Upper lobe of left lung (tissue), 6 donors: ENCODE data around the gene GRIPAP1. TPM values are rescaled to one million over a fixed set of nuclear protein-coding genes. Genes with fewer than 3 reads are reported as not detected.

Experiments
- ATAC-seq, 2 donors: fragments of 200-7000 bp; cut with Tn5 transposase; one replicate each; pipeline ENCODE4 v1.9.1; 2022; ENCODE audit warnings: mild to moderate bottlenecking in 2 of 2, moderate library complexity in 2 of 2; ENCODE audit not compliant: low FRiP score in 2 of 2
- DNase-seq, 2 donors: peaks; one replicate each; pipeline ENCODE4 v3.0.0-alpha.2; 2019 to 2020
- H3K27ac ChIP-seq, 4 donors: fragments of 200-600 bp; sonication (generic); one replicate each; pipeline ENCODE4 v1.5.1; 2016 to 2019
- H3K27me3 ChIP-seq, 4 donors: fragments of 200-600 bp; sonication (generic); one replicate each; pipeline ENCODE4 v1.5.1; 2017 to 2019
- H3K36me3 ChIP-seq, 4 donors: fragments of 200-600 bp; sonication (generic); one replicate each; pipeline ENCODE4 v1.5.1; 2016 to 2019
- H3K4me1 ChIP-seq, 4 donors: fragments of 200-600 bp; sonication (generic); one replicate each; pipeline ENCODE4 v1.5.1; 2018 to 2019
- H3K4me3 ChIP-seq, 4 donors: fragments of 200-600 bp; sonication (generic); one replicate each; pipeline ENCODE4 v1.5.1; 2017 to 2019; ENCODE audit warnings: mild to moderate bottlenecking in 2 of 4, moderate library complexity in 1 of 4
- H3K9me3 ChIP-seq, 4 donors: fragments of 200-600 bp; sonication (generic); one replicate each; pipeline ENCODE4 v1.5.1; 2018 to 2019
- CTCF ChIP-seq, 6 experiments: fragments of 450-650 bp in 4 of 6; fragments of 200-600 bp in 2 of 6; sonication (generic) in 2 of 6; IDR thresholded peaks; one replicate each; pipeline ENCODE4 v1.5.1; 2016 to 2019; ENCODE audit warnings: antibody characterized with exemption in 6 of 6
- EP300 ChIP-seq, 4 donors: sonication (generic); formaldehyde crosslinking; IDR thresholded peaks; one replicate each; pipeline ENCODE4 v1.5.1; 2017; ENCODE audit warnings: antibody characterized with exemption in 4 of 4, control low read depth in 2 of 4
- POLR2A ChIP-seq, 4 donors: fragments of 450-650 bp; IDR thresholded peaks; one replicate each; pipeline ENCODE4 v1.5.1; 2016 to 2017; ENCODE audit warnings: antibody characterized with exemption in 4 of 4, mild to moderate bottlenecking in 2 of 4
- POLR2AphosphoS5 ChIP-seq, 2 donors: sonication (generic); formaldehyde crosslinking; IDR thresholded peaks; one replicate each; pipeline ENCODE4 v1.5.1; 2017; ENCODE audit warnings: antibody characterized with exemption in 2 of 2
- WGBS, 2 donors: methylation state at CpG; one replicate each; pipeline ENCODE4 v1.1.5; 2017 to 2018; 5-methylcytosine and 5-hydroxymethylcytosine counted together
- total RNA-seq, 6 donors: library from RNA; depleted of rRNA in 4 of 6; stranded (reverse); fragments of >200 nt in 4 of 6; gene quantifications; one replicate each; pipeline versions ENCODE4 v1.1.0 to v1.2.1, GENCODE V29; 2016 to 2021
- donor health status: DM: no; HTN: no; CAD: no; lungs with moderate emphysema.
- donor health status: DM: no; HTN: yes; CAD: no; lungs with severe emphysema.

GRIPAP1 gene
- total RNA-seq, 6 donors from 2014 or later: 37.5 to 140 (median 50.8) TPM

DNA sequence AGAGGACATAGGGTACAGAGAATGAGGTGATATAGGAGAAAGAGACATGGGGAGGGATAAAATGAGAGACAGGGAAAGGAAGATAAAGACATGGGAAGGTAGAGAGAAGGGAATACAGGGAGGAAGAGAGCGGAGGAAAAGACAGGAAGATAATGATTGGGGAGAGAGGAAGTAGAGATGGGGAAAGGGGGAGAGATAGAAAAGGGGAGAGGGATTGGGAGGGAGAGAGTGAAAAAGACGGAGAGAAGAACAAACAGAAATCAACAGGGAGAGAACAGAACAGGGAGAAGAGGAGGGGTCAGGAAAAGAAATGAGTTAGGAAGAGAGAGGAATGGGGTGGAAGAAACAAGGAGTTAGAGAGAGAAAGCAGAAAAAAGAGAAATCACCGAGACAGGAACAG, 4.6 kb downstream of the GRIPAP1 start:
- 87 to 95% methylated on average over 3 of the region's 3 CpGs for WGBS, 2 donors
- ATAC-seq: no peak
- Histone ChIP-seq H3K9me3 (peaks cover 0 to 4% (median 0%) of the 10 kb centered on the region in 4 donors), H3K27ac (no peak overlapping the region), H3K36me3 (peaks cover 0 to 31% (median 2%) of the 10 kb centered on the region in 4 donors), H3K4me1 (peaks cover 0 to 9% (median 4%) of the 10 kb centered on the region in 4 donors), H3K4me3 (no peak overlapping the region), H3K27me3 (no peaks in the 10 kb centered on the region)
- TF ChIP-seq POLR2AphosphoS5 (IDR thresholded peaks at IDR 0.05) (no peak), EP300 (IDR thresholded peaks at IDR 0.05) (no peak), CTCF (IDR thresholded peaks at IDR 0.05) (no peak), POLR2A (IDR thresholded peaks at IDR 0.05) (no peak)
- no peak for DNase-seq

DNA sequence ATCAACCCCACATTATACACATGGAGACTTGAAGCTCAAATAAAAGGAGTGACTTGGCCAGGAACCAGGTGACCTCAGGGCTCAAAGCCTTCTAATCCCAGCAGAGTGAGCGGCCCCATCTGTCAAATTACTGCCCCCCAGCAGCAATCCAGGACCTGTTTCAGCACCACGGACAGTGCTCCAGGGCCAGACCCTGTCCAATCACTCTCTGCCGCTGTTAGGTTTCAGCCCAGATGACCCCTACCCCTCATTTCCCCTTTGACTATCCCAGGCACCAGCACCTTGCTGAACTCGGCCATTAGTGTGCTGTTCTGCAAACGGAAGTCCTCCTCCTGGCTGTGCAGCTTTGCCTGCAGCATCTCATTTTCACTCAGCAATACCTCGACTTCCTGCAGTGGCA, 5.1 kb downstream of the GRIPAP1 start:
- 54 to 76% methylated on average over 6 of the region's 6 CpGs for WGBS, 2 donors
- Histone ChIP-seq H3K27me3 (no peaks in the 10 kb centered on the region), H3K27ac (no peak overlapping the region), H3K9me3 (peaks cover 0 to 4% (median 0%) of the 10 kb centered on the region in 4 donors), H3K4me1 (peaks cover 0 to 9% (median 4%) of the 10 kb centered on the region in 4 donors), H3K4me3 (no peak overlapping the region), H3K36me3 (peaks cover 0 to 36% (median 4%) of the 10 kb centered on the region in 4 donors)
- TF ChIP-seq CTCF (IDR thresholded peaks at IDR 0.05) (no peak), EP300 (IDR thresholded peaks at IDR 0.05) (no peak), POLR2A (IDR thresholded peaks at IDR 0.05) (no peak), POLR2AphosphoS5 (IDR thresholded peaks at IDR 0.05) (no peak)
- DNase-seq (no peak), ATAC-seq (no peak)

DNA sequence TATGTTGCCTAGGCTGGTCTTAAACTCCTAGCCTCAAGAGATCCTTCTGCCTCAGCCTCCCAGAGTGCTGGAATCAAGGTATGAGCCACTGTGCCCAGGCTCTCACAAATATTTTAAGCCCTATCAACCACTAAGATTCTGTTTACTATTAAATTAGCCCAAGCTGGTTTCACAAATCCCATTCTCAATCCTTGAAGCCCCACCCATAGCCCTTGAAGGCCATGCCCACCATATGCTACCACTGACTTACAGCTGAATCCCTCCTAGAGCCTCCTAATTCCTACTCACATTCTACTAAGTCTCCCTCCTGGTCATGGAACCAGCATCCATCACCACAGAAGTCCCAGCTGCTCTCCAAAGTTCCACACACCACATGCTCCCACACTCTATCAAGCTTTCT, 9.7 kb downstream of the GRIPAP1 start:
- Histone ChIP-seq H3K36me3 (peaks cover 0 to 49% (median 18%) of the 10 kb centered on the region in 4 donors), H3K27ac (no peak overlapping the region), H3K4me3 (no peak overlapping the region), H3K27me3 (no peaks in the 10 kb centered on the region), H3K9me3 (no peaks in the 10 kb centered on the region), H3K4me1 (no peaks in the 10 kb centered on the region)
- ATAC-seq (no peak), DNase-seq (no peak)
- TF ChIP-seq POLR2AphosphoS5 (IDR thresholded peaks at IDR 0.05): no peak
- no peak for TF ChIP-seq CTCF (IDR thresholded peaks at IDR 0.05)
- no peak for TF ChIP-seq EP300 (IDR thresholded peaks at IDR 0.05)
- TF ChIP-seq POLR2A (IDR thresholded peaks at IDR 0.05): no peak

- no peak for DNase-seq
- H3K9me3 ChIP-seq: no peaks in the 10 kb centered on the region
- H3K4me3 ChIP-seq: no peak overlapping the region
- ATAC-seq: no peak
- H3K27ac ChIP-seq: no peak overlapping the region
- no peaks in the 10 kb centered on the region for H3K4me1 ChIP-seq
- no peaks in the 10 kb centered on the region for H3K27me3 ChIP-seq
- TF ChIP-seq EP300 (IDR thresholded peaks at IDR 0.05) (no peak), POLR2A (IDR thresholded peaks at IDR 0.05) (no peak), CTCF (IDR thresholded peaks at IDR 0.05) (no peak), POLR2AphosphoS5 (IDR thresholded peaks at IDR 0.05) (no peak)
- WGBS, 2 donors: 55 to 65% methylated on average over 2 to 4 of the region's 4 CpGs
- H3K36me3 ChIP-seq: peaks cover 0 to 59% (median 22%) of the 10 kb centered on the region in 4 donors
Measured at GRCh38 chrX:48989483-48989882, 12.6 kb downstream of the GRIPAP1 start.

DNA sequence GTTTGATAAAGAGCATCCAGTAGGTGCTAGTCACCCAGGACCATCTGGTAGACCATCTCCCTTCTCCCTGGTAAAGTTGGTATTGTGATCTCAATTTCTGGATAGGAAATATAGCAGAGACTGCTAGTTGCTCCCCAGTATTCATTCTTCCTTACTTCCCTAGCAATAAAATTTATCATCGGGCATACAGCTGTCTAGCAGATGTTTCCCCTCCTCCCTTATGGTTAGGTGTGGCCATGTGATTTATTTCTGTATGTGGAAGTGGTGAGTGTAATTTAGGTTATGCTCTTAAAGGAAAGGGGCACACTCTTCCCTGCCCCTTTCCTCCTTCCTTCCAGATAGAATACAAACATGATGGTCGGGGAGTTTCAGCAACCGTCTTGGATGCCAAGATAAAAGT, 18.2 kb downstream of the GRIPAP1 start:
- H3K36me3 ChIP-seq: peaks cover 0 to 59% (median 34%) of the 10 kb centered on the region in 4 donors
- no peak overlapping the region for H3K4me3 ChIP-seq
- TF ChIP-seq CTCF (IDR thresholded peaks at IDR 0.05): no peak
- TF ChIP-seq POLR2A (IDR thresholded peaks at IDR 0.05): no peak
- no peak for TF ChIP-seq POLR2AphosphoS5 (IDR thresholded peaks at IDR 0.05)
- no peak for TF ChIP-seq EP300 (IDR thresholded peaks at IDR 0.05)
- H3K27ac ChIP-seq: no peak overlapping the region
- DNase-seq: no peak
- no peaks in the 10 kb centered on the region for H3K4me1 ChIP-seq
- no peaks in the 10 kb centered on the region for H3K27me3 ChIP-seq
- 81 to 84% methylated on average over 3 of the region's 3 CpGs for WGBS, 2 donors
- ATAC-seq: no peak
- H3K9me3 ChIP-seq: no peaks in the 10 kb centered on the region
